Measurements from ENCODE around the gene SPRYD7. TPM values are rescaled to one million over a fixed set of nuclear protein-coding genes. Genes with fewer than 3 reads are reported as not detected.
A peak's percentile ranks its signal among the peaks of the same experiment; 100 is the strongest.

Gene SPRYD7
- total and polyA plus RNA-seq, 12 donors, result 10.0 to 14.4 (median 12.5) TPM

DNA sequence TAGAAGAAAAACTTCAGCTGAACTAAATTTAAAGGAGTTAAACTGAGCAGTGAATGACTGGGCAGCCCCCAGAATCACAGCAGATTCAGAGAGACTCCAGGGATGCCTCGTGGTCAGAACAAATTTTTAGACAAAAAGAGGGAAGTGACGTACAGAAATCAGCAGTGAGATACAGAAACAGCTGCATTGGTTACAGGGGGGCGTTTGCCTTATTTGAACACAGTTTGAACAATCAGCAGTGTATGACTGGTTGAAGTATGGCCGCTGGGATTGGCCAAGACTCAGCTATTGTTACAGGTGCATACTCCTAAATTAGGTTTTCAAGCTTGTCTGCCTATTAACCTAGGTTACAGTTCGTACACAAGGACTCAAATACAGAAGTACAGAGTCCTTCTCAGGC lies 2.2 kb upstream of the SPRYD7 start:
- intact Hi-C loops (cut with DNase I), result loop anchor here in 3 of 10 donors (5.0 to 10.0 kb wide), 3 partner anchors 56 to 244 kb away; partner anchors contain the start of genes TRIM13 (in 2 of the 3) and EBPL (in 1 of the 3)
- no peak for DNase-seq
- Histone ChIP-seq H3K9me3 (no peaks in the 10 kb centered on the region), H3K4me1 (peaks cover 2 to 45% (median 33%) of the 10 kb centered on the region in 9 donors), H3K36me3 (no peaks in the 10 kb centered on the region), H3K27ac (peak overlapping the region in 2 of 10 donors; percentile 21 to 60), H3K4me3 (no peak overlapping the region), H3K27me3 (no peaks in the 10 kb centered on the region)
- 72 to 77% methylated on average over 5 of the region's 5 CpGs for WGBS, 2 donors
- ATAC-seq, result no peak
- TF ChIP-seq, protein P1, sequence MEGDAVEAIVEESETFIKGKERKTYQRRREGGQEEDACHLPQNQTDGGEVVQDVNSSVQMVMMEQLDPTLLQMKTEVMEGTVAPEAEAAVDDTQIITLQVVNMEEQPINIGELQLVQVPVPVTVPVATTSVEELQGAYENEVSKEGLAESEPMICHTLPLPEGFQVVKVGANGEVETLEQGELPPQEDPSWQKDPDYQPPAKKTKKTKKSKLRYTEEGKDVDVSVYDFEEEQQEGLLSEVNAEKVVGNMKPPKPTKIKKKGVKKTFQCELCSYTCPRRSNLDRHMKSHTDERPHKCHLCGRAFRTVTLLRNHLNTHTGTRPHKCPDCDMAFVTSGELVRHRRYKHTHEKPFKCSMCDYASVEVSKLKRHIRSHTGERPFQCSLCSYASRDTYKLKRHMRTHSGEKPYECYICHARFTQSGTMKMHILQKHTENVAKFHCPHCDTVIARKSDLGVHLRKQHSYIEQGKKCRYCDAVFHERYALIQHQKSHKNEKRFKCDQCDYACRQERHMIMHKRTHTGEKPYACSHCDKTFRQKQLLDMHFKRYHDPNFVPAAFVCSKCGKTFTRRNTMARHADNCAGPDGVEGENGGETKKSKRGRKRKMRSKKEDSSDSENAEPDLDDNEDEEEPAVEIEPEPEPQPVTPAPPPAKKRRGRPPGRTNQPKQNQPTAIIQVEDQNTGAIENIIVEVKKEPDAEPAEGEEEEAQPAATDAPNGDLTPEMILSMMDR (IDR thresholded peaks at IDR 0.05), result no peak

DNA sequence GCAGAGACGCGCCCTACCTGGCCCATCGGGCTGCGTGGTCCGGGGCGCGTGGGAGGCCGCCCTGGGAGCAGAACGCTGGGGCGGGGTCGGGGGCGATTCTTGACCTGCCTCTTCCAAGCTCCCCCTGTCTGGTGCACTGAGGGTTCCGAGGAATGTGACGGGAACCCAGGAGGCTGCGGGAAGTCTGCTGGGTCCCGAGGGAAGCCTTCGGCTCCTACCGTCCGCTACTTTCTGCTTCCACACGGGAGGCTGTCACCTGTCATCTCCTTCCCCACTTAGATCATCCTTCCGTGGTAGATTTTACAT lies 781 bp upstream of the SPRYD7 start:
- DNase-seq (no peak), ATAC-seq (peak in 1 of 8 donors; percentile 29)
- intact Hi-C loops (cut with DNase I), result loop anchor here in 3 of 10 donors (5.0 to 10.0 kb wide), 3 partner anchors 58 to 242 kb away; partner anchors contain the start of genes TRIM13 (in 2 of the 3) and EBPL (in 1 of the 3)

DNA sequence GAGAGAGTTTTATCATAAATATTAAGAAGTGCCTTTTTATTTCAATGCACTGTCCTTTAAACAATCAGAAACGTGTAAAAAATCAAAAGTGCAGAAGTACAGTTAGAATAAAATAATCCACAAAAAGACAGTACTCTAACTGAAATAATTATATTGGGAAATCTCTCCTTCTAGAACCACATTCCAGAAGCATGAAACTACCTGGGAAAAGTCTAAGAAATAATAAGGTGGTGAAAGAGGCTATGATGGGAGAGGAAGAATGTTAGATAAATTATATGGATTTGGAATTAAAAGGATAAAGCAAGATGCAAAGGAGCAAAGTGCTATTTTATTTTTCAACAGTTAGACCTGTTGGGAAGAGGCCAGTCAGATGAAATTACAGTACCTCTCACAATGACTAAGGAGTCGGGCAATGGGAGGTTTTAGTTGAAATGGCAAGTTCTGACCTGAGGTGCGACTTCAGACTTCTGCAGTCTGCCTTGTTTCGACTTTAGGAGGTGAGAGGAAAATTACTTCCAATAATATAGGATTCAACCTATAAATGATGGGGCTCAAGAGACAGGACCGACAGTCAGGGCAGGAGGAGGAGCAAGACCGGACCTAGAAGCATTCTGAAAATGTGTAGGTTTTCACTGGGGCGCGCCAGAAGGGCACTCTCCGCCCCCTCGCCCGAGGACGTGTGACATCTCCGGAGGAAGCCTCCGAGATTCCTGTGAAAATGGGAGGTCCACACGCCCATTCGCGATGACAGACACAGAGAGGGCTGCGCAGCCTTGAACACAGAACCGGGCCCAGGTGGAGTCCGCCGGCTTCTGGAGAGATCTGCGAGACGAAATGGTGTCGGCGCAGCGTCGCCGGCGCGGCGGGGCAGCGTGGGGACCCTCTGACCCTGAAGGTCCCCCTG lies 717 bp downstream of the SPRYD7 start:
- peak overlapping the region; percentile 30 to 90 (median 83) for H3K27ac ChIP-seq
- H3K4me1 ChIP-seq, result peaks cover 2 to 52% (median 38%) of the 10 kb centered on the region in 9 donors
- TF ChIP-seq, protein P1 (IDR thresholded peaks at IDR 0.05), result no peak
- peak overlapping the region; percentile 62 to 94 (median 79) for H3K4me3 ChIP-seq
- no peaks in the 10 kb centered on the region for H3K9me3 ChIP-seq
- H3K27me3 ChIP-seq, result no peaks in the 10 kb centered on the region
- peaks cover 0 to 14% (median 0%) of the 10 kb centered on the region in 9 donors for H3K36me3 ChIP-seq
- ATAC-seq (peak in 7 of 8 donors; percentile 10 to 58 (median 15)), DNase-seq (peak in 1 of 2 donors; percentile 21)
- intact Hi-C loops (cut with DNase I), result loop anchor here in 3 of 10 donors (5.0 to 10.0 kb wide), 3 partner anchors 59 to 241 kb away; partner anchors contain the start of genes TRIM13 (in 2 of the 3) and EBPL (in 1 of the 3)
- WGBS, 2 donors, result 3% methylated on average over 32 of the region's 32 CpGs

More for the DNA sequence above, 781 bp upstream of the SPRYD7 start:
- peak overlapping the region; percentile 19 to 90 (median 81) for H3K27ac ChIP-seq
- H3K9me3 ChIP-seq, result no peaks in the 10 kb centered on the region
- no peaks in the 10 kb centered on the region for H3K27me3 ChIP-seq
- peaks cover 2 to 52% (median 38%) of the 10 kb centered on the region in 9 donors for H3K4me1 ChIP-seq
- no peaks in the 10 kb centered on the region for H3K36me3 ChIP-seq
- 1 to 2% methylated on average over 21 of the region's 21 CpGs for WGBS, 2 donors
- H3K4me3 ChIP-seq, result peak overlapping the region; percentile 61 to 90 (median 78)
- TF ChIP-seq, protein P1 (IDR thresholded peaks at IDR 0.05), result no peak

DNA sequence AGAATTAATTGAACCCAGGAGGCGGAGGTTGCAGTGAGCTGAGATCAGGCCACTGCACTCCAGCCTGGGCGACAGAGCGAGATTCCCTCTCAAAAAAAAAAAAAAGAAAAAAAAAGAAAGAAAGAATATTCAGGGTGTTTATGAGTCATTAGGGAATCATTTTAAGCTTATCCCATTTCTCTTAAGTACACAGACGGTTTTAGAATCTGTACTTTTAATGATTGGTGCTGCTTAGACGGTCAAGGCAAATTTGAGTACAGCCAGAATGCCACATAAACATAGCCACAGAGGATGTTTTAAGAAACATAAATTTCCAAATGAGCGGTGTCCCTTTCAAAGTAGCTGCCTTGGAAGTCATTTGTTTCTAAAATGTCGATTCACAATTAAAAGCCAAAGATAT lies 2.6 kb downstream of the SPRYD7 start:
- intact Hi-C loops (cut with DNase I), result loop anchor here in 2 of 10 donors (10.0 kb wide), 2 partner anchors 61 to 239 kb away; partner anchors contain the start of genes EBPL (in 1 of the 2) and TRIM13 (in 1 of the 2)
- DNase-seq (no peak), ATAC-seq (no peak)
- peaks cover 2 to 41% (median 29%) of the 10 kb centered on the region in 9 donors for H3K4me1 ChIP-seq
- H3K4me3 ChIP-seq, result no peak overlapping the region
- H3K9me3 ChIP-seq, result no peaks in the 10 kb centered on the region
- H3K36me3 ChIP-seq, result peaks cover 0 to 31% (median 0%) of the 10 kb centered on the region in 9 donors
- no peaks in the 10 kb centered on the region for H3K27me3 ChIP-seq
- TF ChIP-seq, protein P1 (IDR thresholded peaks at IDR 0.05), result no peak
- H3K27ac ChIP-seq, result no peak overlapping the region
- WGBS, 2 donors, result 96 to 98% methylated on average over 7 of the region's 7 CpGs

Measured in heart right ventricle (tissue), 16 donors.